GM12801 (cell line): ENCODE data around the gene GLRA3.

Experiments
- TF ChIP-seq, protein P1 (sequence below): IDR thresholded peaks from one replicate; pipeline ENCODE4 v1.5.1; 2011; ENCODE audit warnings: control low read depth; ENCODE audit not compliant: insufficient read length; ENCODE audit errors: extremely low read depth

GLRA3 gene

DNA sequence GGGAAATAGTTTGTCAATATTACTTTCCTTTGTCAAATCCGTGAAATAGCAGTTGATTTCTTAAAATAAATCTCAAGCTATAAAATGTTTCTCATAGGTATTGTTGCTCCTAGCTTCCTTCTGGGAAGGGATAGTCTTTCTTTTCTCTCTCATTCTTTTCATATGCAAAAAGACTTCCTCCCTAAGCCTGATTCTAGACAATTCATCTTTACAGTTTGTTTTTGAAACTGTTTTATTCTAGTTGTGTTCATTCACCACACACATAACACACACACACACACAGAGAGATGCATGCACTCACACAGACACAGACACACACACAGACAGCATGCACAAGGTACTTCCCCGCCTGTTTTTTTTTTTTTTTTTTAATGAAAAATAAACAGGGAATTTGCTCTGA lies 18.2 kb downstream of the GLRA3 start:
- TF ChIP-seq, protein P1, sequence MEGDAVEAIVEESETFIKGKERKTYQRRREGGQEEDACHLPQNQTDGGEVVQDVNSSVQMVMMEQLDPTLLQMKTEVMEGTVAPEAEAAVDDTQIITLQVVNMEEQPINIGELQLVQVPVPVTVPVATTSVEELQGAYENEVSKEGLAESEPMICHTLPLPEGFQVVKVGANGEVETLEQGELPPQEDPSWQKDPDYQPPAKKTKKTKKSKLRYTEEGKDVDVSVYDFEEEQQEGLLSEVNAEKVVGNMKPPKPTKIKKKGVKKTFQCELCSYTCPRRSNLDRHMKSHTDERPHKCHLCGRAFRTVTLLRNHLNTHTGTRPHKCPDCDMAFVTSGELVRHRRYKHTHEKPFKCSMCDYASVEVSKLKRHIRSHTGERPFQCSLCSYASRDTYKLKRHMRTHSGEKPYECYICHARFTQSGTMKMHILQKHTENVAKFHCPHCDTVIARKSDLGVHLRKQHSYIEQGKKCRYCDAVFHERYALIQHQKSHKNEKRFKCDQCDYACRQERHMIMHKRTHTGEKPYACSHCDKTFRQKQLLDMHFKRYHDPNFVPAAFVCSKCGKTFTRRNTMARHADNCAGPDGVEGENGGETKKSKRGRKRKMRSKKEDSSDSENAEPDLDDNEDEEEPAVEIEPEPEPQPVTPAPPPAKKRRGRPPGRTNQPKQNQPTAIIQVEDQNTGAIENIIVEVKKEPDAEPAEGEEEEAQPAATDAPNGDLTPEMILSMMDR, result no peak

DNA sequence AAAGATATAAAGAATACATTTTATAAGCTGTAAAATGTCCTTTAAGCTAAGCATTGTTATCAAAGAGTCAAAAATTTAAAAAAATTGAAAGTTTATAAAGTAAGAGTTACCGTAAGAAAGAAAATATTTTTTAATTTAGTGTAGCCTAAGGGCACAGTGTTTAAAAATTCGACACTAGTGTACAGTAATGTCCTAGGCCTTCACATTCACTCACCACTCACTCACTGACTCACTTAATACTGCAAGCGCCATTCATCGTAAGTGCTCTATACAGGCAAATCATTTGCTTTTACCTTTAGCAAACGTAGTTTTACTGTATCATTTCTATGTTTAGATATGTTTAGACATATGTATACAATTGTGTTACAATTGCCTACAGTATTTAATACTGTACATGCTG lies 20.2 kb downstream of the GLRA3 start:
- TF ChIP-seq, protein P1, result no peak

DNA sequence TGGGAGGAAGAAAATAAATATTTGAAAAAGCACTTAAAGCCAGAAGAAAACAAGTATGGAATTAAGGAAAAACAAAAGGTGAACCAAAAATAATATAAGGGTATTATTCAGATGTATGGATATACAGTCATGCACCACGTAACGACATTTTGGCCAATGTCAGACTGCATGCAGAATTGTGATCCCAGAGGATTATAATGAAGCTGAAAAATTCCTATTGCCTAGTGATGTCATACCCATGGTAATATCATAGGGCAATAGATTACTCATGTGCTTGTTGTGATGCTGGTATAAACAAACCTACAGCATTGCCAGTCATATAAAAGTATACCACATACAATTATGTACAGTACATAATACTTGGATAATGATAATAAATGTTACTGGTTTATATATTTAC lies 20.9 kb downstream of the GLRA3 start:
- TF ChIP-seq, protein P1, result no peak

DNA sequence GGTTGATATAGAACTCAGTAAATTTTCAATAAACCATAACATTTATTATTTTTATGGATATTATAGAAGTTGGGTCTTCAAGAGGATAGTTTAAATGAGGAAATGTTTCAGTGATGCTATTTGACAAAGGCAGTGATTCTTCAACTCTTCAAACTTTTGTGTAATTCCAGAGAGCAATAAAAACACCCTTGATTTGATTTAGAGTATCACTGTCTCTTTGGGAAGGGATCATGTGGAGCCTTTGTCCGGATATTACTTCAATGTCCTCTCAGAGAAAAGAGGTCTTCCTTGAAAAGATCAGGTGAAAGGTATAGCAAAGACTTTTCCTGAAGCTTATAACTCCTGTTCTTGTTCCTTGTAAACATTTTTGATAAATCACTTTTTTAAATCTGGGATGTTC lies 23.3 kb downstream of the GLRA3 start:
- TF ChIP-seq, protein P1, result no peak

DNA sequence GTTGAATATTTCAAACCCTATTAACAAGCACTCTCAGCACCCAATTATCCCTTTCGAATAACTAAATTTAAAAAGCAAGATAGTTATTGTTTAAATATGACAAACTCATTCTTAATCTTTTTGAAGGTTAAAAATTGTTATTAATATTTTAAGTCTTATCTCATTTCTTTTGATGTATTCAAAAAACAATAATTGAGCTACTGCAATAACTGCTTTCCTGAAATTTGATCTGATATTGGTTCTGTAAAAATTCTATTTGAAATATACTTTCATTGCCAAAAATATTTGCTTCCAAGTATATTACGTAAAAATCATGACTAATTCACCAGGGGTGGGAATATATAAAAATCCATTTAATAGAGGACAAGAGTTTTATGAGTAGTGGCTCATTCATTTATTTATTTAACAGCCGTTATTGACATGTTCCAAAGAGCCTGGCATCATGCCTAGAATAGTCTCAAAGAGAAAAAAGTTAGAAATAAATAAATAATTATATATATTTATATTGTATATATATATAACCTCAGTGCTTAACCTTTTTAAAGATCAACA lies 34.4 kb downstream of the GLRA3 start:
- TF ChIP-seq, protein P1, result no peak

DNA sequence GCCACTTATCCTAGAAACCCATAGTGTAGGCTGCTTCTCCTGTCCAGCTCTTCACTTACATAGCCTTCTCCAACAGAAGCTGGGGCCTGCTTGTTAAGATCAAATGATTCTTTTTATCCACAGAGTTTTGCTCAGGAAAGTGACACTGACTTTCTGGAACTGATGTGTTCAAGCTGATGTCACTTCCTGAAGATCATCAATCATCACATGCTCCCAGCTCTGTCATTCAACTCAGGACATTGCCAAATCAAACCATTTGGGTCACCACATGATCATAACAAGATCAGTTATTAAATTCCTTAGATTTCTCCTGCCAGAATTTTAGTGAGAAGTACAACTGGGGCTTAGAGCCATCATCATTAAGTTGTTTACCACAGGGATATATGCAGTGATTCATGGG lies 39.4 kb downstream of the GLRA3 start:
- TF ChIP-seq, protein P1, result no peak

DNA sequence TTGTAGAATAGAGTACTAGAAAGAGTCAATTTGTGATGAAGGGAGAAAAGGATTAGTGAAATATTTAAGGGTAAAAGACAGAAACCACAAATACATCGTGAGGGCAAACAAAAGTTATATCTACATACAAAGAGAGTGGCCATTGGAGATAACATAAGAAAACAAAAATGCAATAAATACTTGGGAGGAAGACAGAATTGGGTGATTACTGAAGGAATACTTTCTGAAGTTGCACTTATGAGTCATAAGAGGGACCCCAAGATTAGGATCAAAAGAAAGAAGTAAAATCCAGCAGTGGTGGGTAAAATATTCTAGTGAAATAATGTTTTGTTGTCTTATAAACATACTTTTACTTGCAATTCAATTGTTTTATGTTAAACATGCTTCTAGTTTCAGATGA lies 53.7 kb downstream of the GLRA3 start:
- TF ChIP-seq, protein P1, result no peak
